HG02973 (cell line): ENCODE data around the gene TTLL11.
A peak's percentile ranks its signal among the peaks of the same experiment; 100 is the strongest.

Source experiments
- ATAC-seq: cut with Tn5 transposase; IDR thresholded peaks from one replicate; pipeline ENCODE4 v1.9.1; 2021; ENCODE audit warnings: moderate library complexity; ENCODE audit not compliant: unreplicated experiment

Gene TTLL11

GRCh38 chr9:122053567-122054350 is 39.3 kb downstream of the TTLL11 start:
- ATAC-seq: no peak

- ATAC-seq: no peak
Observed at GRCh38 chr9:122053064-122053463, 40.0 kb downstream of the TTLL11 start.

- ATAC-seq: peak; percentile 69
Observed at GRCh38 chr9:122051351-122052321, 41.5 kb downstream of the TTLL11 start.

- ATAC-seq: no peak
Observed at GRCh38 chr9:122050167-122050566, 42.9 kb downstream of the TTLL11 start.

- ATAC-seq: no peak
Observed at GRCh38 chr9:122042056-122042455, 51.1 kb downstream of the TTLL11 start.

GRCh38 chr9:122040561-122041242 is 52.4 kb downstream of the TTLL11 start:
- no peak for ATAC-seq

GRCh38 chr9:122039234-122039633 is 53.9 kb downstream of the TTLL11 start:
- no peak for ATAC-seq

- no peak for ATAC-seq
Observed at GRCh38 chr9:122036988-122037387, 56.1 kb downstream of the TTLL11 start.

GRCh38 chr9:122036408-122036807 is 56.7 kb downstream of the TTLL11 start:
- ATAC-seq: no peak

- ATAC-seq: no peak
Observed at GRCh38 chr9:122033775-122034373, 59.2 kb downstream of the TTLL11 start.

- no peak for ATAC-seq
Observed at GRCh38 chr9:122032346-122032745, 60.8 kb downstream of the TTLL11 start.

- ATAC-seq: no peak
Observed at GRCh38 chr9:122031776-122032175, 61.3 kb downstream of the TTLL11 start.

GRCh38 chr9:122031157-122031556 is 62.0 kb downstream of the TTLL11 start:
- ATAC-seq: no peak

- no peak for ATAC-seq
Observed at GRCh38 chr9:122030357-122030756, 62.8 kb downstream of the TTLL11 start.

- no peak for ATAC-seq
Observed at GRCh38 chr9:122029898-122030297, 63.2 kb downstream of the TTLL11 start.

- ATAC-seq: no peak
Observed at GRCh38 chr9:122028089-122028488, 65.0 kb downstream of the TTLL11 start.

GRCh38 chr9:122020398-122020797 is 72.7 kb downstream of the TTLL11 start:
- no peak for ATAC-seq

- ATAC-seq: no peak
Observed at GRCh38 chr9:122016744-122017143, 76.4 kb downstream of the TTLL11 start.

- no peak for ATAC-seq
Observed at GRCh38 chr9:122016309-122016708, 76.8 kb downstream of the TTLL11 start.

GRCh38 chr9:122015170-122015821 is 77.8 kb downstream of the TTLL11 start:
- no peak for ATAC-seq
